ENCODE measurements around the gene IFT27. TPM values are rescaled to one million over a fixed set of nuclear protein-coding genes. Genes with fewer than 3 reads are reported as not detected.

Gene IFT27
- total RNA-seq, 1 donor from 2014 or later: 32.7 TPM

DNA sequence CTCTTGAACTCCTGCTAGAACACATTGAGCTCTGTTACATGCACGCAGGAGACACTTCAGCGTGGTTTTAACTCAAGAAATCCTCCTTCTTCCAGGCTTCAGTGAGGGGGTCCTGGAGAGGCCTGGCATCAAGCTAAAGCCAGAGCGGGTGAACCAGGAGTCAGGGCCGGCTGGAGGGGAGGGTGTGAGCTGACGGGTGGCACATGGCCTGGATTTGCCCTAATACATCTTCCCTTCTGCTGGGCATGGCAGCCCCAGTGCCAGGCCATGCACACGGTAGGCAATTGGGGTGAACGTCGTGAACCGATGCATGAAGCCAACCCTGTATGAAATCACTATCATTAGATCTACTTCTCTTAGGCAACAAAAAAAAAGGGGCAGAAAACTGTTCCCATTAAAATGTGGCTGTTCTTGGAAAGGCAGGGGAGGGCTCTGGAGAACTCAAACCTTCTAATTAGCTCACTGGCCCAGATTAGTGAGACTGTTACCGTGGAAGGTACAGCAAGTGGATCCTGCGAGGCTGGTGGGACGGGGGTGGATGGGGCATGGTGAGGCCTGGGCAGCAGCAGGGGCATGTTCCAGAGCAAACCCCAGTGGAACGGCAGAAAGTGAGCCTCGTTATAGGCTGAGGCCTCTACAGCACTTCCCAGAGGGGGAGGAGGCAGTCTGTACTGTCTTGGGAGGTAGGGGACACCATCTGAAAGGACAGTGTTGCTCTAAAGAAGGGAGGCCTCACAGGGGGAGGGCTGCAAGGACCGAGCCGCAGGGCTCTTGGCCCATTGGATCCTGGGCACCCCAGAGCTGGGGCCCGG, 10.6 kb downstream of the IFT27 start:
- CTCF ChIA-PET: no interaction called here
- POLR2A ChIA-PET: no interaction called here
- intact Hi-C loops (cut with micrococcal nuclease): no loop called here
- Mint-ChIP-seq H3K9me3 (no peaks in the 10 kb centered on the region), H3K36me3 (ENCODE audit: low read depth) (peaks cover 35% of the 10 kb centered on the region), H3K27ac (no peak overlapping the region), H3K27me3 (no peaks in the 10 kb centered on the region), H3K4me1 (no peaks in the 10 kb centered on the region), H3K4me3 (no peak overlapping the region)
- no peak for ATAC-seq (ENCODE audit: low read depth)
- DNase-seq: no peak
- TF ChIP-seq, protein P1, sequence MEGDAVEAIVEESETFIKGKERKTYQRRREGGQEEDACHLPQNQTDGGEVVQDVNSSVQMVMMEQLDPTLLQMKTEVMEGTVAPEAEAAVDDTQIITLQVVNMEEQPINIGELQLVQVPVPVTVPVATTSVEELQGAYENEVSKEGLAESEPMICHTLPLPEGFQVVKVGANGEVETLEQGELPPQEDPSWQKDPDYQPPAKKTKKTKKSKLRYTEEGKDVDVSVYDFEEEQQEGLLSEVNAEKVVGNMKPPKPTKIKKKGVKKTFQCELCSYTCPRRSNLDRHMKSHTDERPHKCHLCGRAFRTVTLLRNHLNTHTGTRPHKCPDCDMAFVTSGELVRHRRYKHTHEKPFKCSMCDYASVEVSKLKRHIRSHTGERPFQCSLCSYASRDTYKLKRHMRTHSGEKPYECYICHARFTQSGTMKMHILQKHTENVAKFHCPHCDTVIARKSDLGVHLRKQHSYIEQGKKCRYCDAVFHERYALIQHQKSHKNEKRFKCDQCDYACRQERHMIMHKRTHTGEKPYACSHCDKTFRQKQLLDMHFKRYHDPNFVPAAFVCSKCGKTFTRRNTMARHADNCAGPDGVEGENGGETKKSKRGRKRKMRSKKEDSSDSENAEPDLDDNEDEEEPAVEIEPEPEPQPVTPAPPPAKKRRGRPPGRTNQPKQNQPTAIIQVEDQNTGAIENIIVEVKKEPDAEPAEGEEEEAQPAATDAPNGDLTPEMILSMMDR (IDR thresholded peaks at IDR 0.05): no peak

DNA sequence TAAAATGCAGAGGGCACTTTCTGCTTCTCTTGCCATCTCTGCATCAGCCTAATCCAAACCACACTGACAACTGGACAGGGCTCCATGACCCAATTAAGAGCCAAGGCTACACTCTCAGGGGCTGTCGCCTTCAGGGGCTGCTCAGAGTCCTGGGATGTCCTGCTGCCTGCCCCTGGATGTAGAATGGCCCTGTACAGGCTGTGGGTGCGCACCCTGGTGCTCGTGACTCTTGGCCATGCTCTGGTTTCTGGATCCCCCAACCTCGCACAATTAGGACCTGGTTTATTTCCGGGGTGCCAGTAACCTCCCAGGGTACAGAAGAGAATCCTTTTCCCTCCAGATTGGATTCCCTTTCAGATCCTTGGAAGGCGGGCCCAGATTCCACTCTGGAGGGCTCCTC, 11.3 kb downstream of the IFT27 start:
- no peaks in the 10 kb centered on the region for H3K9me3 Mint-ChIP-seq
- no peaks in the 10 kb centered on the region for H3K27me3 Mint-ChIP-seq
- CTCF ChIA-PET: no interaction called here
- H3K27ac Mint-ChIP-seq: no peak overlapping the region
- POLR2A ChIA-PET: no interaction called here
- TF ChIP-seq, protein P1 (IDR thresholded peaks at IDR 0.05): no peak
- H3K4me1 Mint-ChIP-seq: no peaks in the 10 kb centered on the region
- H3K36me3 Mint-ChIP-seq (ENCODE audit: low read depth): peaks cover 35% of the 10 kb centered on the region
- no peak for ATAC-seq (ENCODE audit: low read depth)
- no peak overlapping the region for H3K4me3 Mint-ChIP-seq
- no peak for DNase-seq
- intact Hi-C loops (cut with micrococcal nuclease): no loop called here

DNA sequence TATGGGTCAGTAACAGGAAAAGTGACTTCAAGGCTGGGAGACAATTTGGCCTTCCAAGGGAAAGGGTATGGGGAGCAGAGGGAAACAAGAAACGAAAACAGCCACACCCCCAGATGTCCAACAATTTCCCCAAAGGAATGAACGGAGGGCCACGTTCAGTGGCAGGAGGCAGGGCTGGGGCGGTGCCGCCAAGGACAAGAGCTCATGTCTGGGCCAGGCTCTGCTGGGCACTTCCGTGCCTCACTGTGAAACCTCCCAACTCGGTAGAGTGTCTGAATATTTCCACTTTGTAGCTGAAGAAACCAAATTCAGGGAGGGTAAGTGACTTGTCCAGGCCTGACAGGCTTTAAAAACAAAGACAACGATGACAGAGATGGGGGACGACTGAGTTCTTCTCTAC, 11.9 kb downstream of the IFT27 start:
- Mint-ChIP-seq H3K4me3 (no peak overlapping the region), H3K36me3 (ENCODE audit: low read depth) (peaks cover 35% of the 10 kb centered on the region), H3K9me3 (no peaks in the 10 kb centered on the region), H3K27ac (no peak overlapping the region), H3K27me3 (no peaks in the 10 kb centered on the region), H3K4me1 (no peaks in the 10 kb centered on the region)
- intact Hi-C loops (cut with micrococcal nuclease): no loop called here
- CTCF ChIA-PET: no interaction called here
- TF ChIP-seq, protein P1 (IDR thresholded peaks at IDR 0.05): no peak
- no peak for ATAC-seq (ENCODE audit: low read depth)
- DNase-seq: no peak
- POLR2A ChIA-PET: no interaction called here

DNA sequence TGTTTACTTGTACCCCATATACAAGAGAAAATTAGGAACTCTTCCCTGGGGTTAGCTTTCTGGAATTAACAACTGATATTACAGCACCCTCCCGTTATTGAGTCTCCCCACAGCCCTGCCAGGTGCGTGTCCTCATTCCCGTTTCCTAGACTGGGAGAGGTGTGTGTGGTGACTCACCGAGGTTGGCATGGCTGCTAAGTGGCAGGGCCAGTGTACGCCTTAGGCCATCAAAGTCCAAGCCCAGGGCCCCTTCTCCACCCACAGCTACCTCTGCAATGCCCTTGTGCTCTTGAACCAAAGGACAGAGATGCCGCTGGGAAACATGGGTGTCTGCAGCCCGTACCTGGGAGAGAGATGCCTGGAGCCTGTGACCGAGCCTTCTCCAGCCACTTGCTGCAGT, 12.3 kb downstream of the IFT27 start:
- intact Hi-C loops (cut with micrococcal nuclease): no loop called here
- ChIA-PET CTCF (no interaction called here), POLR2A (no interaction called here)
- no peaks in the 10 kb centered on the region for H3K4me1 Mint-ChIP-seq
- no peak overlapping the region for H3K27ac Mint-ChIP-seq
- DNase-seq (no peak), ATAC-seq (ENCODE audit: low read depth) (no peak)
- H3K36me3 Mint-ChIP-seq (ENCODE audit: low read depth): peaks cover 35% of the 10 kb centered on the region
- H3K4me3 Mint-ChIP-seq: no peak overlapping the region
- TF ChIP-seq, protein P1 (IDR thresholded peaks at IDR 0.05): no peak
- H3K9me3 Mint-ChIP-seq: no peaks in the 10 kb centered on the region
- no peaks in the 10 kb centered on the region for H3K27me3 Mint-ChIP-seq

DNA sequence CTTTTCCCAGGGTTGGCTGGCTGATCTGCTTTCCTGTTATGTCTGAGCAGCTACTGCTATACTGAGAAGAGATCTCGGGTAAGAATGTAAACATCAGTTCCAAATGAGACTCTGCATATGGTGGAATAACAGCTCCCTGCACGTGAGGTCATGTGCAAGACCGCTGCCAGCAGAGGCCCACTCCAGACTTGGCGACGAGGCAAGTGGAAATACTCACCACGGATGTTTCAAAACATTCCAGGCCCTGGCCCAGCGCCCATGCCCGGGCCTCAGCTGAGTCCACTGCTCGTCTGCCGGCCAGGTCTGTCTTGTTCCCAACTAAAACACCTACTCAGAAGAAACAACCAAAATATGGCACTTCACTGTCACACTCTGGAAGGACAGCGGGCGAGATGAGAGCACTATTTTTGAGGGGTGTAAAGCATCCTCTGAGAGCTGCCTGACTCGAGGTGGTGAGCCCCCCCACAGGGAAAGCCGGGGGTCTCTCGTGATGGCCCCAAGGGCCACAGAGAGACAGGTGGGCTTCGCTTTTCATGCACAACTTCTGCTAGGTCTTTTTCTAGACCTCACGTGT, 13.1 kb downstream of the IFT27 start:
- H3K9me3 Mint-ChIP-seq: no peaks in the 10 kb centered on the region
- TF ChIP-seq, protein P1 (IDR thresholded peaks at IDR 0.05): no peak
- H3K4me3 Mint-ChIP-seq: no peak overlapping the region
- no peak for DNase-seq
- CTCF ChIA-PET: interaction anchor here (1.2 kb wide), 1 partner anchor 258 kb away, joined by 3 read pairs; no protein-coding TSS in a partner anchor
- no peak overlapping the region for H3K27ac Mint-ChIP-seq
- H3K27me3 Mint-ChIP-seq: no peaks in the 10 kb centered on the region
- no peaks in the 10 kb centered on the region for H3K4me1 Mint-ChIP-seq
- POLR2A ChIA-PET: no interaction called here
- peaks cover 35% of the 10 kb centered on the region for H3K36me3 Mint-ChIP-seq (ENCODE audit: low read depth)
- intact Hi-C loops (cut with micrococcal nuclease): no loop called here
- ATAC-seq (ENCODE audit: low read depth): no peak

All from activated B cell treated with CpG ODN at 0.5 μM for 24 hours (primary cell).